DND-41 (cell line): ENCODE measurements around the gene DGKI.

Experiments used
- ATAC-seq: fragments of 200-7000 bp; cut with Tn5 transposase; 3 replicates; pipeline ENCODE4 v1.9.1; 2021; ENCODE audit warnings: low read depth; ENCODE audit not compliant: insufficient read depth
- DNase-seq: peaks from one replicate; pipeline ENCODE4 v3.0.0-alpha.2; 2020
- H2AFZ ChIP-seq: 2 replicates; pipeline ENCODE4 v1.6.0; 2012; ENCODE audit warnings: low read depth, low read length
- H3K27ac ChIP-seq: 2 replicates; pipeline ENCODE4 v1.5.1; 2012; ENCODE audit warnings: low read length, inconsistent platforms
- H3K27me3 ChIP-seq: fragments of 200-600 bp; sonication (generic); 2 replicates; pipeline ENCODE4 v1.6.0; 2012; ENCODE audit warnings: low read length, mild to moderate bottlenecking, inconsistent platforms; ENCODE audit not compliant: insufficient read depth, poor library complexity
- H3K36me3 ChIP-seq: 2 replicates; pipeline ENCODE4 v1.5.1; 2012; ENCODE audit warnings: low read length, inconsistent platforms; ENCODE audit not compliant: insufficient read depth
- H3K4me1 ChIP-seq: 2 replicates; pipeline ENCODE4 v1.5.1; 2012; ENCODE audit warnings: mild to moderate bottlenecking, low read length; ENCODE audit not compliant: insufficient read depth
- H3K4me2 ChIP-seq: 2 replicates; pipeline ENCODE4 v1.6.0; 2012; ENCODE audit warnings: mild to moderate bottlenecking, moderate library complexity, low read length, inconsistent platforms; ENCODE audit not compliant: insufficient read depth
- H3K4me3 ChIP-seq, 2 experiments: fragments of 200-600 bp in 1 of 2; shearing (Covaris generic) in 1 of 2; 2 replicates each; pipeline ENCODE4 v1.5.1; 2012 to 2016; ENCODE audit warnings: inconsistent platforms in 2 of 2, low read length in 2 of 2, mild to moderate bottlenecking in 2 of 2, low read depth in 1 of 2, moderate library complexity in 1 of 2
- H3K79me2 ChIP-seq: 2 replicates; pipeline ENCODE4 v1.6.0; 2012; ENCODE audit warnings: low read length, inconsistent platforms; ENCODE audit not compliant: insufficient read depth
- H3K9ac ChIP-seq: 2 replicates; pipeline ENCODE4 v1.6.0; 2012; ENCODE audit warnings: low read depth, mild to moderate bottlenecking, inconsistent platforms, low read length, moderate library complexity
- H3K9me3 ChIP-seq: 2 replicates; pipeline ENCODE4 v1.5.1; 2012; ENCODE audit warnings: low read length, moderate library complexity, mild to moderate bottlenecking, inconsistent platforms; ENCODE audit not compliant: insufficient read depth, severe bottlenecking
- H4K20me1 ChIP-seq: 2 replicates; pipeline ENCODE4 v1.6.0; 2012; ENCODE audit warnings: low read length; ENCODE audit not compliant: insufficient read depth
- CTCF ChIP-seq: IDR thresholded peaks from 2 replicates; pipeline ENCODE4 v1.5.1; 2012; ENCODE audit warnings: borderline replicate concordance, low read length, moderate library complexity, mild to moderate bottlenecking; ENCODE audit not compliant: poor library complexity, severe bottlenecking; ENCODE audit errors: extremely low read depth
- EZH2 ChIP-seq: IDR thresholded peaks from 3 replicates; pipeline ENCODE4 v1.6.1; 2012; ENCODE audit warnings: borderline replicate concordance, low read depth, mild to moderate bottlenecking, moderate library complexity, low read length, inconsistent platforms; ENCODE audit not compliant: severe bottlenecking

The DGKI gene

DNA sequence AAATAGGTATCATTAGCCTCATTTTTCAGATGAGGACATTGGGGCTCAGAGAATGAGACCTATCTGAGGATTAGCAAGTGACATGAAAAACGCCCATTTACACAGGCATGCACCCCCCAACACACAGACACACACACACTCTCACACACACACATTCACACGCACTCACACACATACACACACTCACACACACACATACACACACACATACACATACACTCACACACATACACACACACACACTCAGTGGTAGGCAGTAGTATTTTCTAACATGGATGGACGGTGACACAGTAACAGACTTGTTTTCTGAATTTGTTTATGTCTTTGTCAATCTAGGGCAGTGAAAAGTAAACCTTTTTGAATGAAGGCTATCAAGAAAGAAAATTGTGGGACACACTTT is 21.3 kb downstream of the DGKI start:
- Histone ChIP-seq H3K27me3 (peaks cover 6% of the 10 kb centered on the region), H3K9ac (no peak overlapping the region), H3K4me3 (no peak overlapping the region), H4K20me1 (no peaks in the 10 kb centered on the region), H3K36me3 (no peaks in the 10 kb centered on the region), H3K4me1 (no peaks in the 10 kb centered on the region), H2AFZ (no peak overlapping the region), H3K79me2 (no peaks in the 10 kb centered on the region), H3K9me3 (no peaks in the 10 kb centered on the region), H3K4me2 (no peak overlapping the region), H3K27ac (no peak overlapping the region)
- TF ChIP-seq EZH2 (no peak), CTCF (no peak)
- DNase-seq, result no peak
- ATAC-seq, result no peak

GRCh38 chr7:137820677-137821420 is 25.9 kb downstream of the DGKI start:
- no peaks in the 10 kb centered on the region for H3K9me3 ChIP-seq
- H3K4me2 ChIP-seq, result no peak overlapping the region
- no peaks in the 10 kb centered on the region for H4K20me1 ChIP-seq
- peaks cover 6% of the 10 kb centered on the region for H3K27me3 ChIP-seq
- no peaks in the 10 kb centered on the region for H3K79me2 ChIP-seq
- H3K4me3 ChIP-seq, result no peak overlapping the region
- H2AFZ ChIP-seq, result no peak overlapping the region
- H3K36me3 ChIP-seq, result no peaks in the 10 kb centered on the region
- no peak overlapping the region for H3K27ac ChIP-seq
- DNase-seq, result no peak
- no peaks in the 10 kb centered on the region for H3K4me1 ChIP-seq
- no peak for ATAC-seq
- H3K9ac ChIP-seq, result no peak overlapping the region
- TF ChIP-seq CTCF, result no peak
- TF ChIP-seq EZH2, result no peak

DNA sequence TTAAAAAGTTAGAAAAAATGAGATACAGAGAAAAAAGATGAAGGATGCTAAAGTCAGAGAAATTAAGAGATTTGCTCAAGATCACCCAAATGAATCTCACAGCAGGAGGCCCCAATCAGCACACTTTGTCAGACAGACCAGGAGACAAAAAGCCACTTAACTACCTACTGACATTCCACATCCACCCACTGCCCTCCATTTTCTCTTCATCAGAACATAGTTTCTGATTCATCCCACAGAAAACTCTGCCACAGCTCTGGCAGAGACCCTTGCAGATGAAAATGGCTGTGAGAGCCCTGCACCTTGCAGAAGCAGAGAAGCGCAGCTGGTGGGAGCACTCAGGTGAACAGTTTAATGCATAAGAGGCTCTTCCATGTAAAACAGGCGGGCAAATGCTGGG is 26.6 kb downstream of the DGKI start:
- Histone ChIP-seq H4K20me1 (no peaks in the 10 kb centered on the region), H3K27me3 (peaks cover 6% of the 10 kb centered on the region), H3K4me1 (no peaks in the 10 kb centered on the region), H3K79me2 (no peaks in the 10 kb centered on the region), H3K9me3 (no peaks in the 10 kb centered on the region), H3K36me3 (no peaks in the 10 kb centered on the region), H3K27ac (no peak overlapping the region), H2AFZ (no peak overlapping the region), H3K9ac (no peak overlapping the region), H3K4me2 (no peak overlapping the region), H3K4me3 (no peak overlapping the region)
- TF ChIP-seq CTCF, result no peak
- TF ChIP-seq EZH2, result no peak
- DNase-seq (no peak), ATAC-seq (no peak)
